HEK293 (cell line): Measurements from ENCODE around the gene ERCC6.

Source experiments
- CTCF ChIA-PET: fragments of 350-600 bp; formaldehyde crosslinking; extraction: SDS; loops from one replicate; lab custom pipeline; 2021; ENCODE audit warnings: antibody characterized with exemption; lab: Yijun Ruan, JAX
- POLR2A ChIA-PET: fragments of 300-600 bp; formaldehyde crosslinking; extraction: SDS; loops from one replicate; lab custom pipeline; 2020; ENCODE audit warnings: antibody characterized with exemption, inconsistent platforms; lab: Yijun Ruan, JAX
- H3K27ac ChIP-seq: fragments of 200-500 bp; sonication (Bioruptor generic); 2 replicates; pipeline ENCODE4 v1.5.1; 2014; ENCODE audit warnings: low read depth, low read length, control low read depth, inconsistent platforms; ENCODE audit errors: extremely low read depth
- H3K36me3 ChIP-seq, 2 experiments: fragments of 200-500 bp in 1 of 2; sonication (Bioruptor generic) in 1 of 2; 1 replicate in 1 of 2; 2 replicates in 1 of 2; pipeline ENCODE4 v1.5.1; 2014 to 2017; ENCODE audit warnings: inconsistent platforms in 2 of 2, low read length in 2 of 2; ENCODE audit not compliant: control insufficient read depth in 2 of 2, insufficient read depth in 1 of 2
- H3K4me1 ChIP-seq: fragments of 200-500 bp; sonication (Bioruptor generic); 2 replicates; pipeline ENCODE4 v1.5.1; 2014; ENCODE audit warnings: mild to moderate bottlenecking, low read length, inconsistent platforms; ENCODE audit not compliant: control insufficient read depth, insufficient read depth
- H3K4me3 ChIP-seq: 2 replicates; pipeline ENCODE4 v1.5.1; 2011; ENCODE audit warnings: low read depth, mild to moderate bottlenecking, control low read depth, low read length, moderate library complexity
- H3K9me3 ChIP-seq: fragments of 200-500 bp; sonication (Bioruptor generic); 2 replicates; pipeline ENCODE4 v1.5.1; 2014; ENCODE audit warnings: low read depth, low read length, inconsistent platforms; ENCODE audit not compliant: control insufficient read depth, insufficient read depth
- BCL11B ChIP-seq: fragments of 450-650 bp; formaldehyde crosslinking; IDR thresholded peaks from 2 replicates; pipeline ENCODE4 v1.5.1; 2016; ENCODE audit warnings: low read depth, missing biosample characterization, missing genetic modification characterization
- HOXA7 ChIP-seq: sonication (generic); formaldehyde crosslinking; IDR thresholded peaks from 2 replicates; pipeline ENCODE4 v1.8.1; 2022; ENCODE audit warnings: missing genetic modification reagents, borderline replicate concordance
- MEIS1 ChIP-seq: sonication (generic); formaldehyde crosslinking; IDR thresholded peaks from 2 replicates; pipeline ENCODE4 v1.8.1; 2022; ENCODE audit warnings: missing genetic modification reagents, mild to moderate bottlenecking, borderline replicate concordance
- MYNN ChIP-seq: fragments of 450-650 bp; formaldehyde crosslinking; IDR thresholded peaks from 2 replicates; pipeline ENCODE4 v1.5.1; 2016; ENCODE audit warnings: missing biosample characterization, missing genetic modification characterization, borderline replicate concordance
- OVOL3 ChIP-seq: fragments of 450-650 bp; formaldehyde crosslinking; IDR thresholded peaks from 2 replicates; pipeline ENCODE4 v1.5.1; 2016; ENCODE audit warnings: missing biosample characterization, missing genetic modification characterization
- PRDM6 ChIP-seq: fragments of 450-650 bp; formaldehyde crosslinking; IDR thresholded peaks from 2 replicates; pipeline ENCODE4 v1.5.1; 2017; ENCODE audit warnings: missing biosample characterization, missing genetic modification characterization
- RBAK ChIP-seq: fragments of 450-650 bp; formaldehyde crosslinking; IDR thresholded peaks from 2 replicates; pipeline ENCODE4 v1.5.1; 2016; ENCODE audit warnings: missing biosample characterization, missing genetic modification characterization
- ZNF19 ChIP-seq: fragments of 450-650 bp; formaldehyde crosslinking; IDR thresholded peaks from 2 replicates; pipeline ENCODE4; 2016; ENCODE audit warnings: missing biosample characterization, missing genetic modification characterization, low read depth
- ZNF214 ChIP-seq: fragments of 450-650 bp; formaldehyde crosslinking; IDR thresholded peaks from 2 replicates; pipeline ENCODE4 v1.5.1; 2017; ENCODE audit warnings: missing biosample characterization, mild to moderate bottlenecking, missing genetic modification characterization, borderline replicate concordance
- ZNF280C ChIP-seq: fragments of 450-650 bp; formaldehyde crosslinking; IDR thresholded peaks from 2 replicates; pipeline ENCODE4 v1.5.1; 2016; ENCODE audit warnings: missing biosample characterization, missing genetic modification characterization
- ZNF366 ChIP-seq: fragments of 450-650 bp; formaldehyde crosslinking; conservative IDR thresholded peaks from 2 replicates; pipeline ENCODE4 v1.5.1; 2016; ENCODE audit warnings: missing biosample characterization, missing genetic modification characterization
- ZNF404 ChIP-seq: fragments of 450-650 bp; formaldehyde crosslinking; IDR thresholded peaks from 2 replicates; pipeline ENCODE4 v1.5.1; 2017; ENCODE audit warnings: missing biosample characterization, missing genetic modification characterization
- ZNF514 ChIP-seq: fragments of 450-650 bp; formaldehyde crosslinking; IDR thresholded peaks from 2 replicates; pipeline ENCODE4 v1.5.1; 2016; ENCODE audit warnings: missing biosample characterization, missing genetic modification characterization
- ZNF518A ChIP-seq: fragments of 450-650 bp; formaldehyde crosslinking; conservative IDR thresholded peaks from 2 replicates; pipeline ENCODE4 v1.5.1; 2016; ENCODE audit warnings: low read depth, missing biosample characterization, missing genetic modification characterization
- ZNF76 ChIP-seq: fragments of 450-650 bp; formaldehyde crosslinking; IDR thresholded peaks from 2 replicates; pipeline ENCODE4; 2016; ENCODE audit warnings: low read depth, missing biosample characterization, missing genetic modification characterization, borderline replicate concordance
- ZNF791 ChIP-seq: fragments of 450-650 bp; formaldehyde crosslinking; IDR thresholded peaks from 2 replicates; pipeline ENCODE4 v1.5.1; 2016; ENCODE audit warnings: missing biosample characterization, missing genetic modification characterization

The ERCC6 gene

GRCh38 chr10:49521062-49521461 is 17.9 kb downstream of the ERCC6 start:
- CTCF ChIA-PET: interaction anchor here (0.9 to 1.7 kb wide), 2 partner anchors 9 to 114 kb away, joined by 3 to 12 read pairs; no protein-coding TSS in a partner anchor
- H3K4me3 ChIP-seq: no peak overlapping the region

More at GRCh38 chr10:49521062-49521461, 17.9 kb downstream of the ERCC6 start:
- peaks cover 6 to 84% of the 10 kb centered on the region in 2 experiments; a peak in 2 of 3 replicates for H3K36me3 ChIP-seq
- TF ChIP-seq ZNF791 (tag by site-specific recombination) (no peak), HOXA7 (CRISPR knock-in tag) (no peak), ZNF366 (tag by site-specific recombination) (no peak), ZNF76 (tag by site-specific recombination) (no peak), ZNF214 (tag by site-specific recombination) (no peak), ZNF404 (tag by site-specific recombination) (no peak), MYNN (tag by site-specific recombination) (no peak), ZNF518A (tag by site-specific recombination) (no peak), RBAK (tag by site-specific recombination) (no peak), ZNF280C (tag by site-specific recombination) (no peak), OVOL3 (no peak), PRDM6 (tag by site-specific recombination) (no peak), ZNF19 (no peak), MEIS1 (CRISPR knock-in tag) (no peak), ZNF514 (tag by site-specific recombination) (no peak), BCL11B (tag by site-specific recombination) (no peak)
- no peaks in the 10 kb centered on the region for H3K4me1 ChIP-seq
- H3K27ac ChIP-seq: no peak overlapping the region
- POLR2A ChIA-PET: no interaction called here
- H3K9me3 ChIP-seq: no peaks in the 10 kb centered on the region
